NCI-H2081 treated with DMSO at 0.1 percent for 48 hours (cell line): Measurements from ENCODE around the gene PPP1R14B.

Source experiments
- DNase-seq: peaks from one replicate; lab custom pipeline; 2025; lab: John Stamatoyannopoulos, UW

PPP1R14B gene

DNA sequence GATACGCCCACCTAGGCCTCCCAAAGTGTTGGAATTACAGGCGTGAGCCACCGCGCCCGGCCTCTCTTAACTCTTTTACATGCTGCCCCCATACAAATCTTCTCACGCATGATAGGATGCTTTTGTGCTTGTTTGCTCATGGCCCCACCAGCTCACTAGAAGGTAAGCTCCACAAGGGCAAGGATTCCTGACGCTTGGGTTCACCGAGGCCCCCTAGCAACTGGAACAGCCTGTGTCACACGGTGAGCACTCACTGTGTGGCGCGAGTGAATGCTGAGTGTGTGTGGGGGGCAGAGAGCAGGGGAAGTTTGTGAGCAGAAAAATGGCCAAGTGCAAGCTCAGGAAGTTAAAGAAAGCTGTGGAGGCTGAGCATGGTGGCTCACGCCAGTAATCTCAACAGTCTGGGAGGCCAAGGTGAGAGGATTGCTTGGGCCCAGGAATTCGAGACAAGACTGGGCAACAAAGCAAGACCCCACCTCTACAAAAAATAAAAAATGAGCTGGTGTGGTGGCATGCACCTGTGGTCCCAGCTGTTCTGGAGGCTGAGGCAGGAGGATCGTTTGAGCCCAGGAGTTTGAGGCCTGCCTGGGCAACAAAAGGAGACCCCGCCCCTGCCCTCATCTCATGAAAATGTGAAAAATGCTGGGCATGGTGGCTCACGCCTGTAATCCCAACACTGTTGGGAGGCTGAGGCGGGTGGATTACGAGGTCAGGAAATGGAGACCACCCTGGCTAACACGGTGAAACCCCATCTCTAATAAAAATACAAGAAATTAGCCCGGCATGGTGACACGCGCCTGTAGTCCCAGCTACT lies 35.4 kb upstream of the PPP1R14B start:
- no peak for DNase-seq

DNA sequence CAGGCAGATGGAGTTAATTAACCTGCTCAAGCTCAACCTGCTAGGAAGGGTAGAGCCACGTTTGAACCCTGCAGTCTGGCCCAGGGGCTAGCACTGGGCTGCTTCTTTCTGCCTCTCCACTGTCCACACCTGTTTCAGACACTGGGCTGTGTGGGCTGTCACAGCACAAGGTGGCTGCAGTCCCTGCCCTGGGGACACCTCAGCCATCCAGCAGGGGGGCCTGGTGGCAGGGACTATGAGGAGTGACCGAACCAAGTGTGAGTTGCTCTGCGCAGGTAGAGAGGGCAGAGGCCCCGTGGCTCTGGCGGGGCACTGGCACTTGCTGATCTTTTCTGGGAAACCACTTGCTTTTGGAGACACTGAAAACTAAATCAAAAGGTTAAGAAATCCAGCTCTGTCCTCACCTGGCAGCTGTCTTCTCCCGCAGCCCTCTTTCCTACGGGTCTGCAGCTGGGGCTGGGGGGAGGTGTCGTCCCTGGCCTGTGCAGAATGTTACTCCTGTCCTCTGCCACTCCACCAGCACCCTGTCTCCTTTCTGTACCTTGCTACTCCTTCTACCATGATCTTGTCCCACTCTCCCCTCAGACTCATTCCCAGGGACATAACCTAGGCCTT lies 31.9 kb upstream of the PPP1R14B start:
- no peak for DNase-seq

DNA sequence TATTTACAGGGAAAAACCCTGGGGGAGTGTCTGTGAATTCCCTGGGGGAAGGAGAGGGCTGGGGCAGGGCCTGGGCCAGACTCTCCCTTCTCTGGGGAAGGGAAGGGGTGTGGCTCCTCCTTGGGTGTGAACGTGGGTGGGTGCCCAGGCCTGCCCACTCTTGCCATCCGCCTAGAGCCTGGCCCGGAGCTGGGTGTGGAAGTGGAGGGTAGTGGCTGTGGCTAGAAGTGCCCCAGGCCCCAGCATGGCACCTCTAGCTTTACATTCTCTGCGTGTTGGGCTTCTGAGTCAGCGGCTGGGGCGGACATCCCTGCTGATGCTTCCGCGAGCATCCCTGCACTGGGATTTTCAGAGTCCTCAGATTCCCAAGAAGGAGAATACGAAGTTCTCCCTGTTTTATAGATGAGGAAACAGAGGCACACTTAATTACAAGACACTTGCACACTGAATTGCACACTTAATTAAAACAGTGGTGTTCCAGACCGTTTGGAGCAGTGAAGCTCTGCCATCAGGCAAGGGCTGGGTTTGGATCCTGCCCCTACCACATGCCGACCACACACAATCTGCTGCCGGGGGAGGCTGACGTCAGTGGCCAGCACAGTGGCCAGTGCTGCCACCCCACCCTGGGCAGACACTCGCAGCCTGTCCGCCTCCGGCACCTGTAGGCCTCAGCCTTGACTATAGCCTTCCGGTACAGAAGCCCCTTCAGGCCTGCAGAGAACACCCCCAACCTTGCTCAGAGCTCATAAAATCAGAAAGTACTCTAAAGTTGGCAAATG lies 30.1 kb upstream of the PPP1R14B start:
- DNase-seq = no peak

DNA sequence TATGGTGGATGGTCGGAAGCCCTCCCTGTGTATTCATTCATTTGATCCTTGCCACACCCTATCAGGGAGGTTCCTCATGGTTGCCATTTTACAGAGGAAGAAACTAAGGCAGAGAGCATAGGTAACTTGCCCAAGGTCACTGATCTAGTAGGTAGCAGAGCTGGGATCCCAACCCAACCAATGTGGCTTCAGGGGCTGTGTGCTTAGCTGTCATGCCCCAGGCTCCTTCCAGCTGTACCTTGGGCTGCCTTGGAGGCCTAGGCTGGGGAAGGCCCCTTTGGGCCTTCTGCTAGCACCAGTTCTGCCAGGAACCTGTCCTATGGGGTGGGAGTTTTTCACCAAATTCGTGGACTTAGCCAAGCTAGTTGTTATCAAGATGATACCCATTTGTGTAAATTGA lies 29.1 kb upstream of the PPP1R14B start:
- no peak for DNase-seq

DNA sequence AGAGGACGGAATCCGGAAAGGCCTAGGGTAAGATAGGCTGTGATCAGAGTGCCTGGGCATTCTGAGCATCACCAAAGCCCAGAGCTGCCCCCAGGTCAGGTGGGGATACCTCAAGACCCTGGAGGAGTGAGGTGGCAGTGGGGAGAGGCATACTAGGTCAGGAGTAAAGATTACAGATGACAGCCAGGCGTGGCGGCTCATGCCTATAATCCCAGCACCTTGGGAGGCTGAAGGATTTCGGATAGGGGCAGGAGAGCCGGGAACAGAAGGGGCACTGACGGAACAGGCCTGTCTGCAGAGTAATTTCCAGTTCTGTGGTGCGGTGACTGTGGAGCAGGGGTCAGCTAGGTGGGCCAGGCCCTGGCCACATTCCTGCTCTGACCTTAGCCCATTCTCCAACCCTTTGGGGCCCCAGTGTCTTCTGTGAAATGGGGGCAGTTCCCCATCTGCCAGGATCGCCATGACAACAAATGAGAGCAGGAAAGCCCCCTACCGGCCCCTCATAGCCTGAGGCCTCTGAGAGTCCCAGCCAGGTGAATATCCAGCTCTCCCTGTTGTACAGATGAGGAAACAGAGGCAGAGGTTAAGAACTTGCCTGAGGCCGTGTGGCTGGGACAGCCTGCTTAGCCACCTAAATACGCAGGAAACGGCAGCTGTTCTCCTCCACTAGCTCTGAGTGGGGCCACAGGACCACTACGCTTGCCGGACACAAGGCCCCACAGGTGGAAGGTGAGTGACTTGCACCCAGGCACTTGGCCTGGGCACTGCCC lies 28.5 kb upstream of the PPP1R14B start:
- no peak for DNase-seq

DNA sequence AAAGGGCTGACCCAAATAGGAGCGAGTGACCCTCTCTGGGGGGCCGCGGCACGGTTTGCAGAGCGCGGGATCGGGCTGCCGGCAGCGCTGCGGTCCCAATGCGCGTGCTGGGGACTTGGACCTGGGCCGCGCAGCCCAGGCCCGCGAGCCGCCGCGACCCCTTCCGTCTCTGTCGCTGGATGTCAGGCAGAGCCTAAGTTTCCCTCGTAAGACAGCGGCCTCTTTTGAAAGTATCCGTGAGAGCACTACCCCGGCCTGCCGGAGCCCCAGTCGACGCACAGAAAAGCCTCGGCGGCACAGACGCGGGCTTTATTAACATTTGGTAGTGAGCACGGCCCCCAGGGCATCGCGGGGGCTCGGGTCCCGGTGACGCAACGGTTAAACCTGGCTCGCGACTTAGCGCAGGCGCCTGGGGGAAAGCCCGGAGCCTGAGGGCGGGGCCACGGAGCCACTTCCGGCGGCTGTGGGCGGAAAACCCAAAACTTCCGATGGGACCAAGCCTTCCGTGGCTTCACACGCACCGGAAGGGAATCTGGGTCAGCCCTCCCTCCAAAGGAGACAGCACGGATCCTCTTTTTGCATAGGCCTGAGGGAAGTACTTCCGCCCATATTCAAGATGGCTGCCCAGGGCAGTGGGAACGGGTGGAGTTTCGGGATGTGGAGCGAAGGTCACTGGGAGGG lies 22.9 kb upstream of the PPP1R14B start:
- DNase-seq = peak; percentile 94

DNA sequence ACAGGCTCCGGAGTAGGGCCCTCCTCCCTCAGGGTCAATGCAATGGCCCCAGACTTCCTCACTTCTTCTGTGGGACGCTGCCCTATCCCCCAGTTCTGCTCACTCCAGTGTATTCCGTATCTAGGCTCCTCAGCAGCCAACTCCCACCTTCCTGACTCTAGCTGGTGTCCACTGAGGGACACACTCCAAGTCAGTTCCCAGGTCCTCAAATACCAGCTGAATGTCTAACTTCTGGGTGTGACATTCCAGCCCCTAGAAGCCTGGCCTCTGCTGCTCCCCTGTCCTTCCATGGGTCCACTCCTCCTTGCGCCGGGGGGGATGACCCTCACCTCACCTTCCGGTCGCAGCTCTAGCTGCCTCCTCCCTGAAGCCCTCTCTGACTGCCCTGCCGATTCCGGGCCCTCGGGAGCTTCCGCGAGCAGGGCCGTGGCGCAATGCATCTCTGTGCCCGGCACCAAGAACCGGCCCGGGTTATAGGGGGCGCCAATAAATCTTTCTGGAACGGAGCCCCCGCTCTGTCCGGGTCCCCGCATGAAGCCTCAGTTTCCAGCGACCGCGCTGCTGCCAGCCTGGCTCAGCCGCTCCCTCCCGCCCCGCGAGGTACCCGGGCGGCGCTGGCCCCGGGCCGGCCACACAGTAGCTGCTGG lies 22.3 kb upstream of the PPP1R14B start:
- DNase-seq = no peak

DNA sequence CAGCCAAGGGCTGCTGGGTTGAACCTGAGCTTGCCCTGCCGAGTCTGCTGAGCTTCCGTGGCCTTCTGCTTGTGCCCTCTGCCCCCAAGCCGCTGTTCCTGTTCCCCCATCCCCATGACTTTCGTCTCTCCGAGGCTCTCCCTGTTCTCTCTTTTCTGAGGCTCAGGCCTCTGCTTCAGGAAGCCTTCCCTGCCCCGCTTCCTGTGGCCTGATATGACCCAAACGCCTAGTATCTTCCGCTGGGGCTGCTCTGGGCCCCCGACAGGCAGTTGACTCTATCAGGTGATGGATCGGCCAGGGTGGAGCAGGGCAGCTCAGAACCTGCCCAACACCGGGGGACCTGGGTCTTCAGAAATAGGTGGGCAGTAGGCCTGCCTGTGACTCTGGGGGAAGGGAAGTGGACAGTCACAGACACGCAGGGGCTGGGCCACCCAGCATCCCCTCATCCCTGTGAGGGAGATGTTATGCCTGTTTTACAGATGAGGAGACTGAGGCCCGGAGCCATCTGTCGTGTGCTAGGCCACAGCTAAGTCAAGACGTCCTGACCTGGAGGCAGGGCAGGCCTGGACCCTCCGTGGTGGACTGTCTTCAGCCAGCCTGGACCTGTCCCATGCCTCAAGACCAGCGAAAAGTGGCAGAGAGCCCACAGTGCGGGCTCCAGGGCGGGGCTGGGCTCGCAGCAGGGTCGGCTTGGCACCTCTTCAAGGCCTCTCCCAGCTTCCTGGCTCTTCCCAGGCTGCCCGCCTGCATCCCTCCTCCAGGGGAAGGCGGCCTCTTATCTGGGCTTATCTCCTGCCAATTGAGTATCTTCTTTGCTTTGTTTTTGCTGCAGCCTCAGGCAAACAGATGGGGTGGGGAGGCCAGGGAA lies 21.5 kb upstream of the PPP1R14B start:
- no peak for DNase-seq

DNA sequence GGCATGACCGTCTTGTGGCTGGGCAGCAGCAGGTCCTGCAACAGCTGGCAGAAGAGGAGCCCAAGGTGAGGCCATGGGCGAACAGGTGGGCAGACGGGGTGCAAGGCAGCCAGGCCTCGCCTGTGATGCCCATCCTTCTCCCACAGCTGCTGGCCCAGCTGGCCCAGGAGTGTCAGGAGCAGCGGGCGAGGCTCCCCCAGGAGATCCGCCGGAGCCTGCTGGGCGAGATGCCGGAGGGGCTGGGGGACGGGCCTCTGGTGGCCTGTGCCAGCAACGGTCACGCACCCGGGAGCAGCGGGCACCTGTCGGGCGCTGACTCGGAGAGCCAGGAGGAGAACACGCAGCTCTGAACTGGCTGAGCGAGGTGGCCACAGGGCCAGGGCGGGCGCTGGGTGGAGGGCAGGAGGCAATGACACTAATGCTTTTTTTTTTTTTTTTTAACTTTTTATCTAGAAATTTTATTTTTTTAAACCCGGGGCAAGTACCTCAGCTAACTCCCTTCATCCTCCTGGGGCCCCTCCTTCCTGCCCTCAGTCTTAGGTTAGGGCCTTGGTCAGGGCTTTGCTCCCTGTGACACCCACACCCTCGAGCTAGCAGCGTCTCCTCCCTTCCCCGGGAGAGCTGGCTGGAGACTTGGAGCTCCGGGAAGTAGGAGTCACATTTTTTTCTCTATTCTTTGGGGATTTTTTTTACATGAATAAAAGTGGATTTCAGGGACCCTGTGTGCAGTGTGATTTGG lies 20.6 kb upstream of the PPP1R14B start:
- no peak for DNase-seq

DNA sequence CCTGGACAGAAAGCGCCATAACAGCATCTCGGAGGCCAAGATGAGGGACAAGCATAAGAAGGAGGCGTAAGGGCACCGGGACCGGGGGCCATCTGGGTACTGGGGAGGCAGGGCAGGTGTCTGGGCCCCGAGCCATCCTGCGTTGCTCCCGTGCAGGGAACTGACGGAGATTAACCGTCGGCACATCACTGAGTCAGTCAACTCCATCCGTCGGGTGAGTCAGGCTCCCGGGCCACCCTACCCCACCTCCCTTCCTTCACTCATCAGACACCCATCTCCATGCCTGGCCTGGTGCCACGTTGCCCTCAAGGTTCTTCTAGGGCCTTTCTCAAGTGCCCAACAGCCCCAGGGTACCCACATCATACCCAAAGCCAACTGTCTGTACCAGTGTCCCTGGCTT lies 19.6 kb upstream of the PPP1R14B start:
- DNase-seq = no peak

DNA sequence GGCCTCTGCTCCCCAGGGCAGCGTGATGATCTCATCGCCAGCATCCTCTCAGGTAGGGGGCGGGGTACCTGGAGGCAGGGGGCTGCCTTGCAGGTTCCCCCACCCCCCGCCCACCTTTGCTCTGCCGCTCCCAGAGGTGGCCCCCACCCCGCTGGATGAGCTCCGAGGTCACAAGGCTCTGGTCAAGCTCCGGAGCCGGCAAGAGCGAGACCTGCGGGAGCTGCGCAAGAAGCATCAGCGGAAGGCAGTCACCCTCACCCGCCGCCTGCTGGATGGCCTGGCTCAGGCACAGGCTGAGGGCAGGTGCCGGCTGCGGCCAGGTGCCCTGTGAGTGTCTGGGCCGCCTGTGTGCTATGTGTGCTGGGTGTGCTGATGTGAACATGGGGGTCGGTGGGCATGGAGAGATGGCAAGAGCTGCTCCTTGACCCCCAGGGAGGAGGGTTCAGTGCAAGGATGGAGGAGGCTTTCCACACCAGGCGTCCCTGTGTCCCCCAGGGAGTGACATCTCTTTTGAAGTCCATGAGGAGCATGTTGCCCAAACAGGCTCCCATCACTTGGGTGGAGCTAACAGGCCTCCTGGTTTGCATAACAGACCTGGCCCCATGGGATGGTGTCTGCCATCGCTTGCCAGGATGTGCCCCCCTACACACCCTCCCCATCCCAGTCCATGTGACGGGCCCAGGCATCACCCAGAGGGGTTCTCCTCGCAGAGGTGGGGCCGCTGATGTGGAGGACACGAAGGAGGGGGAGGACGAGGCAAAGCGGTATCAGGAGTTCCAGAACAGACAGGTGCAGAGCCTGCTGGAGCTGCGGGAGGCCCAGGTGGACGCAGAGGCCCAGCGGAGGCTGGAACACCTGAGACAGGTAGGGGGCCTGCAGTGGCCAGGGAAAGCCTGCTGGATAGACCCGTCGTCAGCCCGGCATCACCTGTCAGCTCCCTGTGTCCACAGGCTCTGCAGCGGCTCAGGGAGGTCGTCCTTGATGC lies 18.7 kb upstream of the PPP1R14B start:
- DNase-seq = no peak

DNA sequence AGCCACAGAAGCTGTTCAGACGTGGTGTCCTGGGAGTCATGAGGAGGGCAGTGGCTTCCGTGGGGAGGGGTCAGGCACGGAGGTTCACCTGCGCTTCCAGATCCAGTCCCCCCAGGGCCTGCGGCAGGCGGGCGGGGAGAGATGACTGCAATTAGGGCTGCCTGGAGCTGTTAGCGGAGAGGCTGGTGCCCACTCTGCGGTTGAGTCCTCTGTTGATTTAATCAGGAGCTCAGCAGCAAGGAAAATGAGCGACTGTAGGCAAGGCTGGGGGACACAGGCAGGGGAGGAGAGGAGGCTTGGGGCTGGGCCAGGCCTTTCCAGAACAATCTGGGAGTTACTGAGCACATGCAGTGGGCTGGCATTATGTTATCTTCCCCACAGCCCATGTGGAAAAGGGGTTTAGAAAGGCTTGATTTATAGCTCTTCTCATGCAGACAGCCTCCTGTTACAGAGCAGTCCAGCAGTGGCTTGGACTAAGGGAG lies 17.7 kb upstream of the PPP1R14B start:
- no peak for DNase-seq

DNA sequence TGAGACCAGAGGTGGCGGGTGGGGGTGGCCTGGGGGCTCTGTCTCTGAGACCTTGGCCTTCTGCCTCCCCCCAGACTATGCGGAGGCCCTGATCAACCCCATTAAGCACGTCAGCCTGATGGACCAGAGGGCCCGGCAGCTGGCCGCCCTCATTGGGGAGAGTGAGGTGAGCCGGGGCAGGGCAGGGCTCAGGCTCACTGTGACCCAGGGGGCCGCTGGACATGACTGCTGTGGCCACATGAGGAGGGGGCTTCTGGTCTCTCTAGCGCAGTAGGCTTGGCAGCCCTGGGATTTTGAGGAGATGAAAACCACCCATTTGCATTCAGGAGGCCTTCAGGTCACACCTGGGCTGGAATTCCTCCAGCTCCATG lies 17.2 kb upstream of the PPP1R14B start:
- DNase-seq = no peak

DNA sequence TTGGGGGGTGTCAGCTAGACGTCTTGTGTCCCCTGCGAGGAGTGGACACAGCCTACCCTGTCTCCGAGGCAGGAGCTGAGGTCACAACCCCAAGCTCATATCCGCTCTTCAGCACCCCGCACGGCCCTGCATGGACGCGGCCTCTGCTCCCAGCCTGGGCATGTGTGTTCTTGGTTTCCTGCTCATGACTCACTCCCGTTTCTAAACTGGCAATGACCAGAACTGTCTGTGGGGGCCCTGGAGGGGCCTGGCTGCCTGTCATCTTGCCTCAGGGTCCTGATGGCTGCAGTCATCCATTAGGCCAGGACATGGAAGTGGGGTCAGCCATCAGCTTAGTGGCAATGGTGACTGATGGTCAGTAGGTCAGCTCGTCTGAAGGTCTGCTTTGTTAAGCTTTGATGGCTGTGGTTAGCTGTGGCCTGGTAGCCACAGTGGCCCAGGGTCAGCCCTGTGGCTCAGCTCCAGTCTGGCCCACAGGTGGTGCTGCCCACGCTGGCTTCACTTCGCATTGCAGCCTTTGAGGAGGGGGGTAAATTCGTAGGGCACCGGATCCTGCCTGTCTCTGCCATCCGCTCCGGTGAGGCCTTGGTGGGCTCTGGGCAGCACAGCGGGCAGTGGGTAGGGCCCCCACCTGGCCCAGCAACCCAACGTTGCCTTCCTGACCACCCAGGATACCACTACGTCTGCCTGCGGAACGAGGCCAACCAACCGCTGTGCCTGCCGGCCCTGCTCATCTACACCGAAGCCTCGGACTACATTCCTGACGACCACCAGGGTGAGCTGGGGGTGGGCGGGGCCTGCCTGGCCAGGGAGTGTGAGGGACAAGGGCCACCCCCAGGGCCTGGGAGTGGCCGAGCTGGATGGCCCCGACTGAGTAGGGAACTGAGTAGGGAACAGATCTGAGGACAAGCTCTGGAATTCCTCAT lies 16.5 kb upstream of the PPP1R14B start:
- DNase-seq = no peak

DNA sequence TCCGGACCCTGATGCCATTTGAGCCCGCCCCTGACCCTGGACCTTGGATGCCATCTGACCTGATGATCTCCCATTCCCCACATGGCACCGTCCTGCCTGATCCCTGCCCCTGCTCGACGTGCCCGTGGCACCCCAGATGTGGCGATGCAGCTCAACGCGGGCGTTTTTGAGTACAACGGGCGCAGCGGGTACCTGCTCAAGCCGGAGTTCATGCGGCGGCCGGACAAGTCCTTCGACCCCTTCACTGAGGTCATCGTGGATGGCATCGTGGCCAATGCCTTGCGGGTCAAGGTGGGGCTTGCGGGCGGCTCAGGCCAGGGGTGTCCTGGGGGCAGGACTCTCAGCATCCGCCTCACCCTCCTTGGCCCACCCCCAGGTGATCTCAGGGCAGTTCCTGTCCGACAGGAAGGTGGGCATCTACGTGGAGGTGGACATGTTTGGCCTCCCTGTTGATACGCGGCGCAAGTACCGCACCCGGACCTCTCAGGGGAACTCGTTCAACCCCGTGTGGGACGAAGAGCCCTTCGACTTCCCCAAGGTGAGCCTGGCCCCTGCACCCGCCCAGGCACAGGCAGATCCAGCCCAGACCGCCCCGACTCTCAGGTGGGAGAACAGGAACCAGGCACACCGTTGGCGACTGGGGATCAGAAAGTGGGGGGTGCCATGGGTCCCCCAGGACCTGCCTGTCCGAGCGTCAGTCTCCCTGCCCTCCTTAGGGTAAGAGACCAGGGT lies 15.7 kb upstream of the PPP1R14B start:
- DNase-seq = no peak

DNA sequence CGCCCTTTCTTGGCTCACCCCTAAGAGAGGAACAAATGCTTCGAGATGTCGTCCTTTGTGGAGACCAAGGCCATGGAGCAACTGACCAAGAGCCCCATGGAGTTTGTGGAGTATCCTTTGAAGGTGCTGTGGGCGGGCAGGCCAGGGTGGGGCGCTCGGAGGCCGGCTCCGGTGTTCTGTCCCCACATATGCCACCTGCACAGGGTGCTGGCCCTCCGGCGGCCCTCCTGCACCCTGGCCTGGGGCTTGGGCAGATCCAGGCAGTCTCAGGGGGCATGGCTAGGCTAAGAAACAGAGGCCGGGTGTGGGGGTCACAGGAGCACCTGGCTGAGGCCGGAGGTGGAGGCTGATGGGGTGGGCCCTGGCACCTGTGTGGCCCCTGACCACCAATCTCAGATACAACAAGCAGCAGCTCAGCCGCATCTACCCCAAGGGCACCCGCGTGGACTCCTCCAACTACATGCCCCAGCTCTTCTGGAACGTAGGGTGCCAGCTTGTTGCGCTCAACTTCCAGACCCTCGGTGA lies 14.9 kb upstream of the PPP1R14B start:
- no peak for DNase-seq
